HG02870 (cell line): Measurements from ENCODE around the gene CCDC57.

Experiments used
- ATAC-seq: cut with Tn5 transposase; IDR thresholded peaks from one replicate; pipeline ENCODE4 v1.9.1; 2021; ENCODE audit warnings: mild to moderate bottlenecking, moderate library complexity; ENCODE audit not compliant: unreplicated experiment

The CCDC57 gene

DNA sequence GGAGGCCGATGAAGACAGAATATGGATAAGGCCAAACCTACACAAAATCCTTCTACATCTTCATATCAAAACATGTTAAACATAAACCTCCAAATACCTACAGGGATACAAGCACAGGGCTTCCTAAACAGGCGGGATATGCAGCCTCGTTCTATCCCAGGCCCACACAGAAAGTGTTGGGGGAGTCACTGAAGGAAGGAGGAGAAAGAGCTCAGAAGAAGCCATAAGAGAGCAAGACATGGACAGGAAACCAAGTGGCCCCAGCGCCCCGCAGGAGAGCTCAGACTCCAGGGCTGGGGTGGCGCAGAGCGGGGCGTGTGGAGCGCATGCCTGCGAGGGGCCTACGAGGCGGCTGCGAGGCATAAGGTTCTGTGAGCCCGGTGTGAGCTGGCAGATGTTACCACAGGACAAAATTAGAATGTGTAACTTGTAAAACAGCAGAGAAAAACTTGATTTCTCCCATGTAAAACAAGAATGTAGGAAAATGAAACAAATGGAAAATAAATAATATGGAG, 103.6 kb downstream of the CCDC57 start:
- no peak for ATAC-seq

DNA sequence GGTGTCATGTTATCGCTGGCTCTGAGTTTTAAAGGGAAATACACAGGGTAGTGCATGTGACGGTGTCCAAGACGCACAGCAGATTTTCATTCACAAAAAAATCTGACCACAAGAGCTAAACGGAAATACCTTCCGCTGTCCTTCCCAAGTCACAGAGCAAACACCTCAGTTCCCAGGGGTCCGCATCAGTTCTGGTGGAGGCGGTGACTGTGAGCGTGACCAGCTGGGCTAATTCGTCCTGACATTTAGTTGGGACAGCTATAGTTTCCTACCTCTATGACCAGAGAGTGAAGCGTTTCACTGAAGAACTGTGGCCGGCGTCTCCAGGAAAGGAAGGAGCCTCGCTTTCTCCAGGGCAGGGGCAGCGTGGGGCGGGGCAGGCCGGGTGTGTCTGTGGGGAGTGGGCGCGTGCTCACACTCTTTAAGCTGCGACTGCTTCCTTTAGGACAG, 104.1 kb downstream of the CCDC57 start:
- ATAC-seq = no peak

DNA sequence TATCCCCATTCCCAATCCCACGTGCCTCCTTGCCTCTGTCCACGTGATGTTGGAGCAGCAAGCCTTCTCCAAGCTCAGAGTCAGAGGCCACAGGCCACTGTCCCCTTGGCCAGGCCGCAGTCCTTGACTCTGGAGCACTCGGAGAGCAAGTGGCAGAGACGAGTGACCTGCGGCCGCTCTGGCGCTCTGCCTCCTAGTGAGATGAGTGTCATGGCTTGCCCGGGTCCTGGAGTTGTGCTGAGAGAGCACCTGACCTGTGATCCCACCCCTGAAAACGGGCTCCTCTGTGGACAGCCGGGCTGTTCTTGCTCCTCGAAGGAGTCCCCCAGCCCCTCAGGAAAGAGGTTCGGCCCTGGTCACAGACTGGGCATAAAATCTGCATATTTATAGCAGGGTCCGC, 104.6 kb downstream of the CCDC57 start:
- ATAC-seq = no peak

DNA sequence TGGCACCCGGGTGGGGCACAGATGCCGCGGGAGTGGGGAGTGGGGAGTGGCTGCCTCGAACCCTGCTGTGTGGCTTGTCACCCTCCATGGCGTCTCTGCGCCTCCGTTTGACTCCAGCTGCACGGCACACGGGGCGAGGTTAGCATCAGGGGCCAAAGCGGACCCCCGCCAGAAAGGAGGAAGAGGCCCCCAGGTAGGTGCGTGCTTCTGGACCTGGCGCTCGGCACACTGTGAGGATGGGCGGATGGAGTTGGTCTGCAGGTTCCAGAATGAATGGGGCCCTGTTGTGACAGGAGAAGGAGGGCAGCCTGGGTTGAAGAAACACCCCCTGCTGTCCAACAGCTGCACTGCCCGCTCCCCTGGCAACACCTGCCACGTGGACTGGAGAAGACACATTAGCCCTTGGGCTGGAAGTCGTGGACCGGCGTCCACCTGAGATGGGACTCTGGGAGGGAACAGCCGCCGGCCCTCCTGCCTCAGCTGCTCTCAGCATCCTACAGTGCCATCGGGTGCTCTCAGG, 105.2 kb downstream of the CCDC57 start:
- ATAC-seq = no peak

DNA sequence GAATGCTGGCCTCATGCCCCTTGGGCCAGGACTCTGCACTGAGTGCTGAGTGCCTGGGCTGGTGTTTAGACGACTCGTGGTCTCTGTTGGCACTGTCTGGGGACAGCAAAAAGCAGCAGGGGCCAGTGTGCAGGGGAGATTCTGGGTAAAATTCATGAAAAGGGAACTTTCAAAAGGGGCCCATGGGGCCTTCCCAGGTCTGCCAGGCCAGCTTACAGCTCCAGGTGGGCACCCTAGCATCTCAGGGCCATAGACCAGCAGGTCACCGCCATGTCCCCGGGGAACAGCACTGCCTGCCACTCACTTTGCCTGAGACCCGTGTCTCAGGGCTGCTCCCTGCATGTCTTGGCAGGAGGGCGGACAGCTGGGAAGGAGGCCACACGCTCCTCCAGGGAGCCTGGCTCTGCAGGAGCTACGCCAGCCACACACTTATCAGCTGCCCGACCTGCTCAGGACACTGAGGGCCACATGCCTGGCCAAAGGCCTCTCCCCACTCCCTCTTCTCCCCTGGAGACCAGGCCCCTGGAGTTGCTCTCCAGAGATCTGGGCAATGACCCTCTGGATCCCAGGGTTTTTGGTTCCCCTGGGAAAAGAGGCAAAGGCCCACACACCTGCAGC, 105.8 kb downstream of the CCDC57 start:
- no peak for ATAC-seq

DNA sequence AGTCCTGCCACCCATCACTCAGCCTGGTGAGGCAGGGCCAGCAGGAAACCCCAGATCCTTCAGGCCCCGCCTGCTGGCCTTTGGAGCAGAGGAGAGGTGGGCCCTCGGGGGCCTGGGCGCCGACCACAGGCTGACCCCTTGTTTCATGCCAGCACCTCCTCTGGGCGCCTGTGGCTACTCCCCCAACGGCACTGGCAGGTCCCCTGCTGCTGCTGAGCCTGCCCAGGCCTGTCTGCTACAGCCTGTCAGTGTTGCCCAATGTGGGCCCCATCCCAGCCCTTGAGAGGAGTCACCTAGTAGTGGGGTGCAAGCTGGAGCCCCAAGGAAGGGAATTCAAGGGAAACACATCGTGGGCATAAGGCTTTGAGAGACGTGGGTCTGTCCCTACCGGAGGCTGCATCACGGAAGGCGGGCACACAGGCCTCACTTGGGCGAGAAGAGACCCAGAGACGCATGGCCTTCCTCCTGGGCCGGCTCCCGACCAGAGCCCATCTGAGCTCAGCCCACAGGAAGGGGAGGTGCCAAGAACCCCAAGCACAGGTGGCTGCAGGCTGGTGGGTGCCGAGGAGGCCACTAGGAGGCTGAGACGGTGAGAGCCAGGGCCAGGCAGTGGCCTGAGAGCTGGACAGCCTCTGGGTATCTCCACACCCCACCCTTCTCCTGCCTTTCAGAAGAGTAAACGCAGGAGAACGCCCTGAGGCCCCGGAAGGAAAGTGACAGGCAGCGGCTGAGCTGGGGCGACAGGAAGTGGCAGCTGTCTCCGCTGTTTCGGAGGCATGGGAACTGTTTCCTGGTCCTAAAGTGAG, 106.6 kb downstream of the CCDC57 start:
- ATAC-seq = peak; percentile 72

DNA sequence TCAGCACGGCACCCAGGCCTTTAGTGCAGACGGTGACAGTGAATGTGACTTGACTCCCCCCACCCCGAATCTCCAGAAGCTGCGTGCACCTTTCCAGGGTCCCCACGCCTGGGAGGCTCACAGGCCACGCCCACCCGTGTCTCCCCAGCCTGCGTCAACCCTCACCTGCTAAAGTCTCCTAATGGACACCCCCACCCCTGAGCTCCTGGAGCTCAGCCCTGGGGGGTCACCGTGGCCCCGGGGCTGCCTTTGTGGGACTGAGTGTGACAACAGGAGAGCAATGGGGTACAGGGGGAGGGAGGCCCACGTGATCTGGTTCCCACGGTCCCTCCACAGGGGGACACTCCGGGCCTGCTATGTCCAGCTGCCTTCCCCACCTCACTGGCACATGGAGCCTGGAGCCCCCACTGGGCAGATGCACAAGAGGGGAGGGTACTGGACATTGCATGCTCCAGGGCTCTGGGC, 107.2 kb downstream of the CCDC57 start:
- no peak for ATAC-seq

DNA sequence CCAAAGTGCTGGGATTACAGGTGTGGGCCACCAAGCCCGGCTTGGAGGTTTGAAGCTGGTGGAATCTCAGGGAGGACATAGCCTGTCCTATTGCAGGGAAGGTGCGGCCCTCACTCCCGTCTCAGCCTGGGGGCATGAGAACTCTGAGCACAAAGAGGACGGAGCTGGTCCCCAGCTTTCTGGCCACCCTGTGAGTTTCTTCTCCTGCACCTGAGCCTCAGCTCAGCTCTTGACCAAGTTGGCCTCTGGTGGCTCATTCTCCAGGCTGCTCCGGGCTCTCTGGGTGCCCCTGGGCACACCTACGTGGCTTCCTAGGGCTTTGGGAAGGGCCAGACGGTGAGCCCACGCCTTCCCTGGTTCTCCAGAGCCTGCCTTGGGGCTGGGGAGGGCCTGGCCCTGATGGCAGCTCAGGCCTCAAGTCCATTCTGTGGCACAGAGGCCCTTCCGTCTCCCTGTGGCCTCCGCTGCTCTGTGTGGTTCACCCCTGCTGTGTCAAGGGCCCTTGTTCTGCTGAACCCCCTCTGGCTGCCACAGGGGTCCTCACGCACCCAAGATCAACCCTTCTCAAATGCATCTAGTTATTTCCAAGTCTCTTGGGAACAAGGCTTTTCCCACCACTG, 107.7 kb downstream of the CCDC57 start:
- no peak for ATAC-seq

DNA sequence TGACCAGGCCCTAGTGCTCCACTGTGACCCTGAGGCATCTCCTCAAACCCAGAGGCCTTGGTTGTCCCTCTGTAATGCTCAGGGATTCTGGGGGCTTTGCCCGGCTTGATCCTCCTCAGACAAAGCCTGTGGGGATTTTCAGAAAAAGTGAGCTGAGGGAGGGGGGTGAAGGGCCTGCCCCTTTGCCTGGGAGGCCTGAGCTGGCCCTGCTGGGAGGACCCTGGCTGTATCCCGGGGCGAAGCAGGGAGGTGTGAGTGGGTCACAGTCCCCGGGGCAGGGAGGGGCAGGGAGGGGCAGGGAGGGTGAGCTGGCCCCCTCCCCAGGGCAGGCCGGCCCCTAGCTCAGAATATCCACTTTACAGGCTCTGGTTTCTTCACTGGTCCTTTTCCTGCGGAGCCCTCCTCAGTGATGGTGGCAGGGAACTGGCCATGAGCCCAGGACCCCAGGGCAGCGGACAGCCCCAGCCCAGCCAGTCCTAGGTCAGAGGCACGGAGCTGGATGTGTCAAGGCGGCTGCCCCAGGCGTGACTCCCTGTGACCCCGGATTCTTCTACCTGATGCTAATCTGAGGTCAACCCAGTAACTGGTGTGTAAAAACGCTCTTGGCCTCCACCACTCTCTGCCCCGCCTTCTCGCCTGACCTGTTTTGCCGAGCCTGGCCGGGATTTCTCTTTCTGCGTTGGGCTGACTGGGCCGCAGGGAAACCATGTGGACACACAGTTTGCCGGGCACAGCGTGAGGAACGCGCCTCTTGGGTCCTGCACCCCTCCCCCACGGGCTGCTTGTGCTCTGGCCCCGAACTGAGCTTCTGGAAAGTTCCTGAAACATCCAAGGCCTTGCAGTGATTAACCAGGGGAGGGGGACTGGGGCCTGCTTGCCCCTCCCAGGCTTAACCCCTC, 108.8 kb downstream of the CCDC57 start:
- no peak for ATAC-seq

DNA sequence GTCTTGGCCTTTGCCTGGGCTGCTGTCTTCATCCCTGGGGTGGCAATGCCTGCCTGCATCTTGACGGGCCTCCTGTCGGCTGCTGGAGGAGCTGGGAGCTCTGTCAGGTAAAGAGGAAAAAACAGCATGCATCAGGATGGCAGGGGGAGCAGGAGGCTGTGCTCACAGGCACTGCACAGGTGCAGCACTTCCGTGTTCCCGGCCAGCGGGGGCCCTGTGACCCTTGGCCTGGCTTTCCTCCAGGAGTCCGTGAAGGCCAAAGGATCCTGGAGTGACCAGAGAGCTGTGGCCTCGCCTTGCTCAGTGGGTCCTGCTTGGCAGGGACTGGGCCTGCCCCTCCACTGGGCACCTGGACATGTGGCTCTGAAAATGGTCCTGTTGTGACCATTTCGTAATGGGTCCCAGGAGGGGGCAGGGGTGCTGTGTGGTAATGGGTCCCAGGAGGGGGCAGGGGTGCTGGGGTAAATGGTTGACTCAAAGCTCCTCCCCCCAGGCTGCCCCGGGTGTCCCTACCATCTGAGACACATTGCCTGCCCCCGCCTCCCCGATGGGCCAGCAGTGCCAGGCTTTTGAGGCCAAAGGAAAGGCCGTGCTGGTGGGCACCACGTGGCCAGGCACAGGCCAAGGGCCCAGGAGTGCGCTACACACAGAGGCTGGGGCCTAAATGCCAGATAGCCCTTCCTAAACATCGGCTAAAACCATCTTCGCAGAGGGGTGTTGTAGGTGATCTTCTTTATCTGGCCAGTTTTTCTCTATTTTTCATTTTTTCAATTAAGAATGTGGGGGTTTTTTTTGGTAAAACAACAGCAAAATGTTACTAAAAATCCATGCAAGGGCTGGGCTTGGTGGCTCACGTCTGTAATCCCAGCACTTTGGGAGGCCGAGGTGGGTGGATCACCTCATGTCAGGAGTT, 110.6 kb downstream of the CCDC57 start:
- no peak for ATAC-seq

DNA sequence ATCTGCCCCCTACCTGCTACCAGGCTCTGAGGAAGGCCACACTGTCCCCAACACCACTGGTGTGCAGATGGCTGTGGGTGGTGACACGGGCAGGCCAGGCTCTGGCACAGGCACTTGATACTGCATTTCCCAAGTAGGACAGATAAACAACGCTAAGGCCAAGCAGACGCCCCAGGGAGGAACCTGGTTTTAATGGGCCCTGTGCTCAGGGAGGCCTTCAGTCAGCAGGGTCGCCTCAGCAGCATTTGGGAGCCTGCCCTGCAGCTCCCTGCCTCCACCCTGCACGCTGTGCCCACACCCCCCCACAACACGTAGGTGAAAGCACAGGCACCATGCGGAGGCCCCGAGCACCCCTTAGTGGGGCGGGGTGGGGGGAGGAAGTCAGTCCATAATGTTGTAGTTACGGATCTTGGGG, 111.3 kb downstream of the CCDC57 start:
- no peak for ATAC-seq

DNA sequence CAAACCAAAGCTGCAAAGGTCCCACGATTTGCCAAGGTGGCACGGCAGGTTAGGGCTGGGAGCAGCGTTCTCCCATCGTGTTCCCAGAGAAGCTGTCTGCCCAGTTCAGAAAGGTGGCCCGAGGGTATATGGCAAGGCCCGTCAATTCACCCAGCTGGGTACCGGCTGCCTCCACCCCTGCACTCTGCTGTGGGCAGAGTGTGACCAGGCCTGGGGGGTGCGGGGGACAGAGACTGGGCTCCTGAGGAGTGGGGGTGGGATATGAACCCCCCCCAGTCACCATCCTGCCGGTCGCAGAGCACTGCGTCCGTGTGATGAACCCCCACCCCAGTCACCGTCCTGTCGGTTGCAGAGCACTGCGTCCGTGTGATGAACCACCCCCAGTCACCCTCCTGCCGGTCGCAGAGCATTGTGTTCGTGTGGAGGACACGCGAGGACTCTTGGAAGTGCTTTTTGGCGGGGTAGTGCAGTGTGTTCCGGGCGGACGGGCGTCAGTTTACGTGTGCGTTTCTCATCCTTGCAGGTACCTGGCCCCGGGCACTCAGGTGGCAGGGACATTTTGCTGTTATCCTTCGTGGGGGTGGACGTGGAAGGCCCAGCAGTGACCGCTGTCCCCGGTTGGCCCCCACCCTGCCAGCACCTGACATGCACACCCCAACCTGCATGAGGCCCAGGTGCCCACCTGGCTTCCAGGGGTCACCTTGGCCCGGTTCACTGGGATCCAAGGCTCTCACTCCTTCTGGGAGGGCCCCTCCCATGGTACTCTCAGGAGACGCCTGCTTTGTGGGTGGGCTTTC, 111.9 kb downstream of the CCDC57 start:
- ATAC-seq = no peak

DNA sequence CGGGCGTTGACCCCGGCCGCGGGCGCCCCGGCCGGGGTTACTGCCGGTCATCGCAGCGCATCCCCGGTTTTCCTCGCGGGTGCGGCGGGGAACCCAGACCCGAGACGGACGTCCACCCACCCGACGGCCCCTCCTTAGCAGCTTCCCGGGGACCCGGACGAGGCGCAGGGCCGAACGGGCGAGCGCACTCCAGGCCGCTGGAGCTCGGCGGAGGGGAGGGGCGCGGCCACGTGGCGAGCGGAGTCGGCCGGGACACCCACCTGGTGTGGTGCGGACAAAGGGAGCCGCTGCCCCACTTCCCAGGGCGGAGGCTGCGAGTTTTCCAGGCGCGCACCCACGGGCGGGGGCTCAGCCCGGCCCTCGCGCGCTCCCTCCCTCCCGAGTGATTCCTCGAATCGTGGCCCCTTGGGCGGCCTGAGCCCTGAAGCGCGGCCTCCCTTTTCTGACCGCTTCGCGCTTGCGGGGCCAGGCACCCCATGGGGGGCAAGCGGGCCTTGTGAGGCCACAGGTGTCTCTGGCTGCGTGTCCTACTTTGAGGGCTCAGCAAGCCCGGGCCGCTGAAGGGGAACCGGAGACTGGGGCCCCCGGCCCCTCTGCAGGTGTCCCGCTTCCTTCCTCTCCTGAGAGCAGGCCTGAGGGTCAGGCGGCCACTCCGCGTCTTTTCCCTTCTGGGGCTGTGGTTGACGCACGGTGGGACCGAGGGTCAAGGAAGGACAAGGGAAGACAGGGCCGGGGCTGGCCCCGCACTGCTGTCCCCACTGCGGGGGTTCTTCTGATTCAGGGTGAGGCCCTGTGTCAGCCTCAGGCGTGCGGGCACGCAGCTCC, 113.5 kb downstream of the CCDC57 start:
- ATAC-seq = peak; percentile 13

DNA sequence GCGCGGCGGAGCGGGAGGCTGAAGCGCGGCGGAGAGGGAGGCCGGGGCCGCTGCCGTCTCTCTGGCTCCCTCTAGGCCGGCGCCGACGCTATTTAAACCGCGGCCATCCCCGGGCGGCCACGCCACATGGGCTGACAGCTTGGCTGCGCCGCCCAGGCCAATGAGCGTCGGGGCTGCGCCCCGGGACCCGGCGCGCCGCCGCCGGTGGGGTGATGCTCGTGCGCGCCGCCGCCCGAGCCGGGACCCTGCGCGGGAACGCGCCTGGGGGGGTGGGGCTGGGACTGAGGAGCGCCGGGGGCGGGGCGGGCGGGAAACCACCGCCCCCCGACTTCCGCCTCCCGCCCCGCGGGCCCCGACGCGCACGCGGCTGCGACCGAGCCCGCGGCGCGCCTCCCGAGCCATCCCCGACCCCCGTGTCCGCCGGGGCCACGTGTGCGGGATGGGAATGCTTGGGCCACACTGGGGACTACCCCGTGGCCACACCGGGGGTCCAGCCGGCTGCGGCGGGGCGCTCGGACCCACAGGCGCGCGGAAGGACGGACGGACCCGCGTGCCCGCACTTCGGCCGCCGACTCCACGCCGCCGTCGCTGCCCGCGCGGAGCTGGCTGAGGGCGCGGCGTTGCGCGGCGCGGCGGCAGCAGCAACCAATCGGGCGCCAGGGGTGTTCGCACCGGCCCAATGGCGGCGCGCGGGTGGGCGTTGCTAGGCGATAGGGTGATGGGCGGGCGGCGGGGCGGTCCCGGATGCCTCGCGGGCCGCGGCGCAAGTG, 114.3 kb downstream of the CCDC57 start, which contains the start of gene FASN:
Gene FASN (minus strand): TSS at position 68 of the 770 bp plus-strand sequence. CDS start 1,791 bp downstream, outside the sequence.
- peak; percentile 66 for ATAC-seq

DNA sequence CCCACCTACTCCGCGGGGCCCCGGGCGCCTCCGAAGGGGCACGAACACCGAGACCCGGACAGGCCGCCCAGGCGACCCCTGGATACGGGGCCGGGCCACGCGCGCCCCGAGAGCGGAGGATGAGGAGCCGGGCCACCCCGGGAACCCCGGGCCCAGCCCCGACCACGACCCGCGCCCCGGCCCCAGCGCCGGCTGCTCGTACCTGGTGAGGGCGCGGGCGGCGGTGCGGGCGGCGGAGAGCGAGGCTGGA, 114.8 kb downstream of the CCDC57 start:
- ATAC-seq = no peak

DNA sequence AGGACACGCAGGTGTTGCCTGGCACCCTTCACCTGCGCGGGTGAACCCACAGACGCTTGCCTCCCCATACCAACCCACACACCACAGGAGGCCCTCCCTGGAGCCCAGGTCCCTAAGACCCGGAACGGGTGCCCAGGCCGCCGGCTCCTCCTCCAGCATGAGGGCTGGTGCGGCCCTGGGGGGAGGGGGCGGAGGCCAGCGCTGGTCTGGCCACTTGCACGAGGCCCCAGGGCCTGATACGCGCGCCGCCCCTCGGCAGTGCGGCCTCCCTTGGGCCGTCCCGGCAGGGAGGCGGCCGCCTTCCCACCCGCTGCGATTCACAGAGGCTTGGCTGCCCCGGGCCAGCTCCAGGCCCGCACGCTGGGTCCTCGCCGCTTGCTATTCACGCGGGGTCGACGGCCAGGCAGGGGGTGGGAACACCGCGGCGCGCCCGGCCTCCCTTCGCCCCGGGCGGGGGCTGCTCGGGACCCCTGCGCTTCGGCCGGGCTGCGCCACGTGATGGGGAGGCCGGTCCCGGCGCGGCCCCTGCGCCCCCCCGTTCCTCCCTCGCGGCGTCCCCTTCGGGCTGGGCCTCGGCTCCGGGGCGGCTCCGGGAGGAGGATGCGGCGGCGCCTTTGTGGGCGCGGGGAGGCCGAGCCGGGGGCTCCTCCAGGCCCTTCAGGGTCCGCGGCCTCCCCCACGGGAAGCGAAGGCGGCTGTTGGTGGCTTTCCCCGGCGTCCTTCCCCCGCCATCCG, 115.3 kb downstream of the CCDC57 start:
- ATAC-seq = no peak
